PC-3 (cell line): ENCODE data around the gene MMS19. TPM values are rescaled to one million over a fixed set of nuclear protein-coding genes. Genes with fewer than 3 reads are reported as not detected.

Source experiments
- ATAC-seq: fragments of 200-7000 bp; cut with Tn5 transposase; 2 replicates; pipeline ENCODE4 v1.9.1; 2020; ENCODE audit warnings: mild to moderate bottlenecking, moderate library complexity
- BruUV-seq: library from RNA; stranded (reverse); fragments of 400-500 nt; replicated peaks from 2 replicates; lab custom pipeline; 2021; lab: Mats Ljungman, UMichigan
- CTCF ChIA-PET: fragments of 300-600 bp; sonication (Branson Sonifier 250); formaldehyde crosslinking; loops from one replicate; lab custom pipeline; 2022; ENCODE audit warnings: antibody characterized with exemption; lab: Charles Lee
- POLR2A ChIA-PET: fragments of 300-600 bp; sonication (Branson Sonifier 250); formaldehyde crosslinking; loops from one replicate; lab custom pipeline; 2022; ENCODE audit warnings: antibody characterized with exemption; ENCODE audit not compliant: unreplicated experiment; lab: Charles Lee
- DNase-seq: peaks from one replicate; pipeline ENCODE4 v3.0.0-alpha.2; 2015
- H2AFZ ChIP-seq: fragments of 300-600 bp; sonication (generic); 2 replicates; pipeline ENCODE4 v1.6.0; 2016; ENCODE audit warnings: antibody characterized with exemption, low read length
- H3F3A ChIP-seq: fragments of 300-600 bp; sonication (generic); one replicate; pipeline ENCODE4 v1.6.0; 2017; ENCODE audit warnings: antibody characterized with exemption, low read length, control low read depth, mild to moderate bottlenecking; ENCODE audit not compliant: unreplicated experiment
- H3K27ac ChIP-seq: fragments of 300-600 bp; sonication (generic); 2 replicates; pipeline ENCODE4 v1.5.1; 2016; ENCODE audit warnings: mild to moderate bottlenecking, low read length
- H3K27me3 ChIP-seq: fragments of 300-600 bp; sonication (generic); 2 replicates; pipeline ENCODE4 v1.6.1; 2016; ENCODE audit warnings: low read length, mixed read lengths
- H3K36me3 ChIP-seq: fragments of 300-600 bp; sonication (generic); 2 replicates; pipeline ENCODE4 v1.6.1; 2016; ENCODE audit warnings: low read depth, mixed run types, low read length, mixed read lengths
- H3K4me1 ChIP-seq: fragments of 300-600 bp; sonication (generic); 2 replicates; pipeline ENCODE4 v1.5.1; 2016; ENCODE audit warnings: low read length; ENCODE audit not compliant: insufficient read depth
- H3K4me2 ChIP-seq: fragments of 300-600 bp; sonication (generic); 2 replicates; pipeline ENCODE4 v1.6.0; 2016; ENCODE audit warnings: low read length
- H3K4me3 ChIP-seq: fragments of 300-600 bp; sonication (generic); 2 replicates; pipeline ENCODE4 v1.5.1; 2016; ENCODE audit warnings: mild to moderate bottlenecking, low read length, mixed read lengths
- H3K79me2 ChIP-seq: fragments of 300-600 bp; sonication (generic); 2 replicates; pipeline ENCODE4 v1.6.1; 2017; ENCODE audit warnings: low read length, mixed read lengths
- H3K9ac ChIP-seq: fragments of 300-600 bp; sonication (generic); 2 replicates; pipeline ENCODE4 v1.6.0; 2016; ENCODE audit warnings: mild to moderate bottlenecking, low read length
- H3K9me2 ChIP-seq: fragments of 300-600 bp; sonication (generic); replicated peaks from 2 replicates; pipeline ENCODE4 v1.6.1; 2016; ENCODE audit warnings: mixed run types, low read length, mixed read lengths
- H3K9me3 ChIP-seq: fragments of 300-600 bp; sonication (generic); 2 replicates; pipeline ENCODE4 v1.6.1; 2016; ENCODE audit warnings: low read length, mixed read lengths
- H4K20me1 ChIP-seq: fragments of 300-600 bp; sonication (generic); 2 replicates; pipeline ENCODE4 v1.6.1; 2016; ENCODE audit warnings: low read length, mixed read lengths
- EZH2 ChIP-seq: fragments of 300-600 bp; sonication (generic); IDR thresholded peaks from one replicate; pipeline ENCODE4 v1.6.1; 2017; ENCODE audit warnings: antibody characterized with exemption, mild to moderate bottlenecking, low read length; ENCODE audit not compliant: unreplicated experiment
- EZH2phosphoT487 ChIP-seq: fragments of 300-600 bp; sonication (generic); IDR thresholded peaks from 2 replicates; pipeline ENCODE4 v1.6.1; 2018; ENCODE audit warnings: mild to moderate bottlenecking, antibody characterized with exemption, low read length, borderline replicate concordance
- intact Hi-C: fragments of 100-400 bp; cut with micrococcal nuclease; formaldehyde crosslinking; loops from 2 replicates; pipeline ENCODE4 v1.9.0; 2023
- total RNA-seq: library from RNA; depleted of rRNA; stranded (reverse); fragments of >200 nt; gene quantifications from 2 replicates; pipeline ENCODE4 v1.2.3, GENCODE V29; 2014
- TF ChIP-seq, protein P1 (sequence below): fragments of 300-600 bp; sonication (generic); conservative IDR thresholded peaks from 2 replicates; pipeline ENCODE4 v1.5.1; 2017; ENCODE audit warnings: antibody characterized with exemption, low read depth, mild to moderate bottlenecking, low read length

The MMS19 gene
- total RNA-seq, 1 experiment from 2014 or later: 78.2 TPM

DNA sequence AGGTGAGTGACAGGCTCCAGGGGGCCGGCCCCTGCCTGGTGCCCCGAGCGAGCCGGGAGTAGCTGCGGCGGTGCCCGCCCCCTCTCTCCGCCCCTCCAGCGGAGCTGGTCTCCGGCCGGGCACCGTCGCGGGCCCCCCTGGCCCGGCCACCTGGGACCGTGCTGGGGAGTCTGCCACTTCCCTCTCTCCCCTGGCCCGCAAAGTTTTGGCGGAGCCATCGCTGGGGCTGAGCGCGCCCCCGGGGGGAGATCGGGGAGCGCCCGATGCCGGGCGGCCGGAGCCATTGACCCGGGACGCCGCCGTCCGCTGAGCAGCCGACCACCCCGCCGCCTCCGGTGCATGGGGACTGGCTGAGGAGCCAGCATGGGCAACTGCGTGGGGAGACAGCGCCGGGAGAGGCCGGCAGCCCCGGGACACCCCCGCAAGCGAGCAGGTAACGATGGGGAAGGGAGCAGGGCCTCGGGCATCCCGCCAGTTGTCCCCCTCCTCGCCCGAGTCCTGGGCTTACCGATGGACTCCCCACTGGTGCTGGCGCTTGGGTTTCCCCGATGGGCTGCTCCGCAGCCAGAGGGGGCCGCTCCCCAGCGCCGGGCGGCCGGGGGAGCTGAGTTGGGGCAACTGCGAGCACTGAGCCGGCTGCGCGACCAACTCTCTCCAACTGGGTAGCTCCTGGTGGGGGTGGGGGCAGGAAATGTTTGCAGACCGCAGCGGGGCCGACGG, 779 bp upstream of the MMS19 start, which contains the start of gene UBTD1:
Gene UBTD1, plus strand, starts transcription at position 84 of the 720 bp plus-strand sequence. Its CDS starts 280 bp downstream, at position 364.
- Histone ChIP-seq H2AFZ (peak within 1 kb of the TSS; percentile 92), H3K4me3 (peak within 1 kb of the TSS; percentile 96), H3K4me2 (peak within 1 kb of the TSS; percentile 99), H3K27ac (peak within 1 kb of the TSS; percentile 85), H3K4me1 (peaks cover 19% of the 10 kb centered on the region), H3K9ac (peak within 1 kb of the TSS; percentile 98), H3K27me3 (no peaks in the 10 kb centered on the region), H3K9me2 (no peaks in the 10 kb centered on the region), H3F3A (no peaks in the 10 kb centered on the region), H3K36me3 (no peaks in the 10 kb centered on the region), H3K9me3 (no peaks in the 10 kb centered on the region), H4K20me1 (peaks cover 26% of the 10 kb centered on the region; the same call in 1 of the 2 replicates), H3K79me2 (peaks cover 63% of the 10 kb centered on the region)
- ChIA-PET CTCF (no interaction called here), POLR2A (no interaction called here)
- ATAC-seq (peak; percentile 87), DNase-seq (no peak)
- no peak for TF ChIP-seq EZH2phosphoT487
- TF ChIP-seq EZH2: no peak
- TF ChIP-seq, protein P1, sequence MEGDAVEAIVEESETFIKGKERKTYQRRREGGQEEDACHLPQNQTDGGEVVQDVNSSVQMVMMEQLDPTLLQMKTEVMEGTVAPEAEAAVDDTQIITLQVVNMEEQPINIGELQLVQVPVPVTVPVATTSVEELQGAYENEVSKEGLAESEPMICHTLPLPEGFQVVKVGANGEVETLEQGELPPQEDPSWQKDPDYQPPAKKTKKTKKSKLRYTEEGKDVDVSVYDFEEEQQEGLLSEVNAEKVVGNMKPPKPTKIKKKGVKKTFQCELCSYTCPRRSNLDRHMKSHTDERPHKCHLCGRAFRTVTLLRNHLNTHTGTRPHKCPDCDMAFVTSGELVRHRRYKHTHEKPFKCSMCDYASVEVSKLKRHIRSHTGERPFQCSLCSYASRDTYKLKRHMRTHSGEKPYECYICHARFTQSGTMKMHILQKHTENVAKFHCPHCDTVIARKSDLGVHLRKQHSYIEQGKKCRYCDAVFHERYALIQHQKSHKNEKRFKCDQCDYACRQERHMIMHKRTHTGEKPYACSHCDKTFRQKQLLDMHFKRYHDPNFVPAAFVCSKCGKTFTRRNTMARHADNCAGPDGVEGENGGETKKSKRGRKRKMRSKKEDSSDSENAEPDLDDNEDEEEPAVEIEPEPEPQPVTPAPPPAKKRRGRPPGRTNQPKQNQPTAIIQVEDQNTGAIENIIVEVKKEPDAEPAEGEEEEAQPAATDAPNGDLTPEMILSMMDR: no peak
- intact Hi-C loops: loop anchor here (2.0 to 5.0 kb wide), 2 partner anchors 37 to 44 kb away; no protein-coding TSS in a partner anchor
- no TSS peak for BruUV-seq

DNA sequence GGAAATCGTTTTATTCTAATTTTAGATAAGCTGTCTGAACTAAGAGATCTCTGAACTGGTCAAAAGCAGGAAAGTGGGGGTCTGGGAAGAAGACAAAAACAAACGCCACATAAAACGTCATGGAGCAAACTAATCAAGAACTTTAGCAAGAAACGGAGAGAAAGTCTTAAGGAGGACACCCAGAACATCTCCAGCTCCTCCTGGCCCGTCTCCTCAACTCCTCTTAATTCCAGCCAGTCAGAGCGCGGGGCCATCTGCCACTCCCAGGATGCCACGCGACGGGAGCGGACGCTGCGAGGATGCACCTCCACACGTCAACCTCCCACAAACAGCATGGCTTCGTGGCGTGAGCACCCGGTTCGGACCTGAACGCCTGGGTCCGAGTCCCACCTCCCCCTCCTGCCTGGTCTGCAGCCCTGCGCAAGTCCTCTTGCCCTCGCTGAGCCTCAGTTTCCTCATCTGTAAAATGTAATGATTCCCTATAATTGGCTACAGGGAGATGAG, 598 bp downstream of the MMS19 start:
- ChIA-PET CTCF (no interaction called here), POLR2A (no interaction called here)
- Histone ChIP-seq H3K27ac (peak overlapping the region; percentile 85), H3K9me2 (no peaks in the 10 kb centered on the region), H3K4me2 (peak overlapping the region; percentile 99), H3K9me3 (no peaks in the 10 kb centered on the region), H3F3A (no peaks in the 10 kb centered on the region), H3K36me3 (no peaks in the 10 kb centered on the region), H4K20me1 (peaks cover 26% of the 10 kb centered on the region; the same call in 1 of the 2 replicates), H3K4me3 (peak overlapping the region; percentile 96), H3K4me1 (peaks cover 19% of the 10 kb centered on the region), H3K27me3 (no peaks in the 10 kb centered on the region), H3K9ac (peak overlapping the region; percentile 98), H2AFZ (peak overlapping the region; percentile 83), H3K79me2 (peaks cover 77% of the 10 kb centered on the region)
- intact Hi-C loops: loop anchor here (2.0 to 5.0 kb wide), 2 partner anchors 35 to 45 kb away; no protein-coding TSS in a partner anchor
- ATAC-seq (peak; percentile 48), DNase-seq (peak; percentile 71)
- TSS peak; percentile 45 for BruUV-seq
- TF ChIP-seq, protein P1: no peak
- no peak for TF ChIP-seq EZH2phosphoT487
- TF ChIP-seq EZH2: no peak
